Left lobe of liver (tissue), 2 donors: Measurements from ENCODE around the gene WDR33. TPM values are rescaled to one million over a fixed set of nuclear protein-coding genes. Genes with fewer than 3 reads are reported as not detected.

ENCODE experiments used
- ATAC-seq: fragments of 200-7000 bp; cut with Tn5 transposase; one replicate; pipeline ENCODE4 v1.9.1; 2020; ENCODE audit warnings: mild to moderate bottlenecking, moderate library complexity
- DNase-seq: peaks from one replicate; pipeline ENCODE4 v3.0.0-alpha.2; 2020; ENCODE audit warnings: low spot score
- total RNA-seq: library from RNA; stranded (reverse); gene quantifications from one replicate; pipeline ENCODE4 v1.2.1, GENCODE V29; 2021
- donor health status: DM: no; HTN: no; CAD: no; lungs with moderate emphysema.
- donor health status: DM: no; HTN: yes; CAD: no.

Gene WDR33
- total RNA-seq, 1 donor from 2014 or later: 28.8 TPM

DNA sequence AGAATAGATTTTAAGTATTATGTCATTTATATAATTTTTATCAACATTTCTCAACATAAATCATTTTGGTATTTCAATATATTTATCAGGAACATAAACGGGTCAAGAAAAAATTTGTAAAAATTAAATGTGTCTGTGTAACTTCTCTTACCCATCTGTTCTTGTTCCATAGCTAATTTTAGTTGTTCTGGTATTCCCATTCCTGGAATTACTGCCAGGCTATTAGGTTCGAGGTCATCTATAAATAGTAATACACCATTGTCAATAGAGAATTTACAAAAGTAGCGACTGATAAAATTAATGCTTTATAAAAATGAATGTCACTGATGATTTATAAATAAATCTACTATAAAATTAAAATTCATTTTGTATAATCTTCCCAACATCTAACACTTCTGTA is 88.2 kb downstream of the WDR33 start:
- ATAC-seq: no peak
- no peak for DNase-seq

DNA sequence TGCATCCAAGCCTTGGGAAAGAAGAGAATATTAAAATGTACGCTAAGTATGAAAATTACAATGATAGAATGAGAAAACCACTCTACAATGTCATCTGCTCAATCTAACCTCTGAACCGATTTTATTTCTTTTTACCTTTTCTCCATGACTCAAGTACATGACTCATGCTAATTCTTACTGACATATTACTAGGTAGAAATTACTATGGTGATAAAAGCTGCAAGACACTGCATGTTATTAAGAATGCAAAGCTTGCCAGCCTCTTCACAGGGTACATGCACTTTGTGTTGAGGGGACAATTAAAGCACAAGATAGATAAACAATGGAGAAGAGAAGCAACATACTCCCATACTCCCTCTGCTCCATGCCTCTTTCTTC is 89.0 kb downstream of the WDR33 start:
- DNase-seq: no peak
- ATAC-seq: no peak

DNA sequence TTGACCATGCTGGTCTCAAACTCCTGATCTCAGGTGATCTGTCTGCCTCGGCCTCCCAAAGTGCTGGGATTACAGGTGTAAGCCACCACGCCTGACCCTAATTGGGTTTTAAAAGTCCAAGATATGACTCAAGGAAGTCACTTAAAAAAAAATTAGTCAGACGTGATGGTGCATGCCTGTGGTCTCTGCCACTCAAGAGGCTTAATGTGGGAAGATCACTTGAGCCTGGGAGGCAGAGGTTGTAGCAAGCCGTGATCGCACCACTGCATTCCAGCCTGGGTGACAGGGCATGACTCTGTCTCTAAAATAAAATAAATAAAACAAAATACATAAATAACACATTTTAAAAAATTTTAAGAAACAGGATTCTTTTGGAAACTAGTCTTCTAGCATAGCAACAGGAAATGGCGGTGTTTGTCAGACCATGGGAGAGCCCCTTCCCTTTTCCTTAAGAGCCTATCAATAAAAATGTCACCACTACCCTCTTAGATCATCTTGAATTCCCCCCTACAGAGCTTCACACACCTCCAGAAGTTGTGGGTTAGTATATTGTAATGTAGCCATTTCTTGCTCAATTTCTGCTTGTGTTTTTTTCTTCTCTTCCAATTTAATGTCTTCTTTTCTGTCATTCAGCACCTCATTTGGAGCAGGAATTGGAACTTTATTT is 89.5 kb downstream of the WDR33 start:
- ATAC-seq: no peak

DNA sequence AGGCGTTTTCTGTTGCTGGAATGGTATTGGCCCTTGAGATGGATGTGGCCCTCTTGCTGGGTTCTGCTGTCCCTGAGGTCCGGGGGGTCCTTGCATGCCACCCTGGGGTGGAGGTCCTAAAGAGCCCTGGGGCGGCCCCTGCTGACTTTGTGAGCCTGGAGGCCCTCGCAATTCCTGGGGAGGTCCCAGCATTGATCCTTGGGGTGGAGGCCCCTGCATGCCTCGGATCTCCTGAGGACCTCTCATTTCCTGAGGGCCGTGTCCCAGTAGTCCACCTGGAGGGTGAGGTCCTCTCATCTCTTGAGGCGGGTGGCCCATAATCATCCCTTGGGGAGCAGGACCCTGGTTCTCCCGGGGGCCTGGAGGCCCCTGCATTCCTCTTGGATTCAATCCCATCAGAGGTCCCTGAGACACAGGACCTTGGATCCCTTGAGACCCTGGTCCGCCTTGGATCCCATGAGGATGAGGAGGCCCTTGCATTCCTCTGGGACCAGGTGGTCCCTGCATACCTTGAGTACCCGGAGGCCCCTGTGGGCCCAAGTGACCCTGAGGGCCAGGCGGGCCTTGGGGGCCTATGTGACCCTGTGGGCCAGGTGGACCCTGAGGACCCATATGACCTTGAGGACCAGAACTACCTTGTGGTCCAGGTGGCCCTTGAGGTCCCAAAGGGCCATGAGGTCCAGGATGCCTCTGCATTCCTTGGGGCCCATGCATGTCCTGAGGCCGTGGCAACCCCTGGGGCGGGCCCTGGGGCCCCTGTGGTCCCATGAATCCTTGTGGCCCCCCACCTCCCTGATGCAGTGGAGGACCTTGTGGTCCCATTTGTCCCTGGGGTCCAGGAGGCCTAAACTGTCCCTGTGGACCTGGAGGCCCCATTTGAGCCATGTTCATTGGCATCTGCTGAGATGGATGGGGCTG is 91.4 kb downstream of the WDR33 start:
- ATAC-seq: no peak
- DNase-seq: no peak

More for the DNA sequence above, 89.5 kb downstream of the WDR33 start:
- DNase-seq: no peak

DNA sequence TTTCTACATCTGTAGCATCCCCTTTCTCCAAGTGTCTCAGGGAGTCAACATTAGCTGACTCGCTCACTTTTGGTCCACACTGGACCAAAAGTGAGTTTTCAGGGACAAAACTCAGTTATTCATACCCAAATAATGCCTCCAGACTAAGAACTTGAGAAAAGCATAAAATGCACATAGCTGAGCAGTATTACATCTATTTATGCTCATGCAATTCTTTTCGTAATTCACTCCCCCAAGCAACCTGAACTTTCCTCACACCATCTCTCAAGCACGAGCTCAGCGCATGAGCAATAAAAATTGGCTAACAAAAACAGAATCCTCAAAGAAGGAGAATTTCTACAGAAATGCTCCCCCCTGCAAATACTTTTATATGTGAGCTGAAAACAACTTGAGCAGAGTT is 92.7 kb downstream of the WDR33 start:
- no peak for DNase-seq
- ATAC-seq: no peak

DNA sequence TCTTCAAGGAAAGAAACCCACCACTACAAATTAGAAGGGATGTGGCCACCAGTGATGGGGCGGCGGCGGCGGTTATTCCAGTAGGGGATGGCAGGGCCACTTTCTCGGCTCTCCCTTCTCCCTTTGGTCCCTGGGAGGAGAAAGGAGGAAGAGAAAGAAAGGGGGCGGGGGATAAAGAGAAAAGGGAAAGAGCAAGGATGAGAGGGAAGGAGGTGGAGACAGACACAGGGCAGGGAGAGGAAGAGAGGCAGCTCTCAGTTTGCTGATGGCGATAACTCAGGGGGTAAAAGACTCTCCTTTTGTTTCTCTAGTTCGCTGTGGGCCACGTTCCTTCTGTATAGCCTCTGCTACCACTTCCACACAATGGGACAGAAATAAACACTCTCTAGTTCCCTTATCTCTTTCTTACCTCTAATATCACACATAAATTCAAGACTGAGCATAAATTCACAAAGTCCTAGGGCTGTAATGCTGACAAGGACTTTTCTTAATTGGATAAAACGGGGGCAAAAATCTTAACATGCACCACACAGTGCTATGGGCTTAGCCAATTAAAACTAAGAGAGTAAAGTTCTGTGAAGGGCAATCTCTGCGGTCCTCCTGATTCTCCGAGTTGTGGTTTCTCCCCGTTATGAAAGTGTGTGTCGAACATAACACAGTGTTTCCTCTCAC is 95.1 kb downstream of the WDR33 start:
- no peak for ATAC-seq

DNA sequence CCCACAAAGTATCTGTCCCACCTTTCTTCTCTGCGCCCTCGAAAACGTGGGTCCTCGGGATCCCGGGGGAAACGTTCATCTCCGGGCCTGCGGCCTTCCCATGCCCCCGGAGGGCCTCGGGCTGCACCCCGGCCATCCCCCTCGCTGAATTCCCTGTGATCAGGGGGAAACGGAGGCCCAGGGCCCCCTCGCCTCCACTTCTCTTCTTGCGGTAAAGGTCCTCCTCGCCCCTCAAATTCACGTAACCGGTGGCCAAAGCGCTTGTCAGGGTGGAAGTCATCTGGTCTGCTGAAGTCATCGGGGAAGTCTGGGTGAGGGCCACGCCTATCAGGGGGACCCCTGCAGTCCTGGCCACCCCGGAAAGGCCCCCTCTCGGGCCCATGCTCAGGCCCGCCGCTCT is 97.4 kb downstream of the WDR33 start:
- DNase-seq (no peak), ATAC-seq (no peak)

More for the DNA sequence above, 95.1 kb downstream of the WDR33 start:
- no peak for DNase-seq

DNA sequence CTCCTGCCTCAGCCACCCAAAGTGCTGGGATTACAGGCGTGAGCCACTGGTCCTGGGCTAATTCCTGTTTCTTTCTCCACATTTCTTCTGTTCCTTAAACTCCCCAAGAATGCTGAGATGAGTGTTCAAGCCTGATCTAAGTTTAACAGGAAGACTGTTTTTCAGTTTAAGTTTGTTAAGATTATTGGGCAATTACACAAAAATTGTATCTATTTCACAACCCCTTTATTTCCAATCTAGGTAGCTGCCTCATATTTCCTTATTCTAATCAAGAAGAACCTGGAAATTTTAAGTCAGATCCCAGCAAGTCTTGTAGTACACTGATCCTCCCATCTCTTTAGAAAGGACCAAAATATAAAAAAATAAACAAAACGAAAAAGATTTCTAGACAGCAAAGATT is 98.0 kb downstream of the WDR33 start:
- ATAC-seq (no peak), DNase-seq (no peak)

DNA sequence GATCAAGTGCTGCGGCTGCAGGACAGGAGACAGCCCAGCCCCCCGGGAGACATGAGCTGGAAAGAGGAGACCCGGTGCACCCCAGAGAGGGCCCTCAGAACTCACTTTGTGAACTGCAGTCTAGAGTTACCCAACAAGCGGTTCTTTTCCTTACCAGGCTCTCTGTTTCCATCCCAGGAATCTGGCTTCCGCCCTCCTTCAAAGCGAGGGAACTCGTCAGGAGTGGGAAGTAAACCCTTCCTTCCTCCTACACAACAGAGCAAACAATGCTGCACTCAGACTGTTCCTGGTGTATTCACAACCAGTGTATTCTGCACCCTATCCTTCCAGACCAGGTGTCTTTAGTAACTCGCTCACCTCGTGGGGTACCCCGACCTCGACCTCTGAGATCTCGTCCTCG is 101.6 kb downstream of the WDR33 start:
- no peak for ATAC-seq
- no peak for DNase-seq

DNA sequence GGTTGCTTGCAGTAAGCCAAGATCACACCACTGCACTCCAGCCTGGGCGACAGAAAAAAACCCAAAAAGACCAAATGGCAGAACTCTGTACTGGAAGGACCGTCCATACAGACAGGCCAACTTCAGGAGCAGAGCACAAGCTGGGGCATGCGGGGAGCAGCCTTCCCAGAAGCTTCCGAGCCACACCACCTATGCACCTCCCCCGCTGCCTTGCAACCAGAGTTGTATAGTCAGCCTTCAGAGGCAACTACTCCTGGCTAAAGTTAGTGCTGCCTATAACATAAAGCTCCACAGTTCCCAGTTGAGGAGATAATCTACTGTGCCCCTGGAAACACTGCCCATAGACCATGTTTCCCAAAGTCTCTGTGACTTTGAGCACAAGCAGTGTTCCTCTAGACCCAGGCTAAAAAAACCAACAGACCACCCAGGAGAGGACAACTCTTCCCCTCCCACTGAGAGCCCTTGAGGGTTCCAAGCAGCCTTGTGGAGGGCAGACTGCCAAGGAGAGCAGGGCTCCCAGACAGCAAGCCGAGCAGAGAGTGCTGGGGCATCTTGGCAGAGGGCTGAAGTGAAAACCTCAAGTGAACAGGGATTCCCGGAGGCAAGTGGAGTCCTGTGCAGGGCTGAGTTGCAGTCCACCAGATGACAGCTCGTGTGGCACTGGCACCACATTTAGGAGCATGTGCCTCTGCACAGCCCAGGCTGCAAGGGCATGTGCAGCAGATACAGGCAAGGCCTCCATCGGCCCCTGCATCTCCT is 102.9 kb downstream of the WDR33 start:
- no peak for ATAC-seq

DNA sequence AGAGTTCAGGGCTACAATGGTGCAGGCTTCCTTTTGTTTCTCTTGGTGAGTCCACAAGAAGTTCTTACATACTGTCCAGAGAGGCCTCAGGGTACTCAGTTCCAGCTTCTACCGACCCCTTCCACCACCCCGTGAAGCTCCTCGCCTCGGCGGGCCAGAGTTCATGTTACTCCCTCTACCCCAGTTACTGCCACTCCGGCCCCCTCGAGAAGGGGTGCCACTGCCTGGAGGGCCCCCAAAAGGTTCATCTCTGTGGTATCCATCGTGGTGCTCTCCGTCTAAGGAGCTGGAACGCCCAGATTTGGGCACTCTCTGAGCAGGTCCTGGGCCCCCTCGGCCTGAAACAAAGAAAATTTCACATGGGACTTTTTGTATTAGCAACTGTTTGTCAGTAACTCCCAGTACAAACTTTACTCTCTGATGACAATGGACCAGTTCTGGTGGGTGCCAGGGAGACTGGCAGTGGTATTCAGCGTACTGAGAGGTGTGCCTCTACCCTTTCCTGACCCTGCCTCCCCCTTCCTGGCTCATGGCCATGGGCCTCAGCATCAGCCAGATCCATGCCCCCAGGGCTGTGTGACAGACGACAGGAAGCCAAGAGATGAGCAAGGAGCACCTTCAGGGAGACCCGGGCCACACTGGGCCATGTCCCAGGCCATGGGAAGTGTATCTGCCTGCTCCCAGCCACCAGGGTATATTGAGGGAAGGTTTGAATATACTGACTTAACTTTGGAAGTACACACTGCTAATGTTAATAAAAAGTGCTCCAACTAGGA is 104.6 kb downstream of the WDR33 start:
- no peak for DNase-seq
- ATAC-seq: no peak

More for the DNA sequence above, 102.9 kb downstream of the WDR33 start:
- DNase-seq: no peak

DNA sequence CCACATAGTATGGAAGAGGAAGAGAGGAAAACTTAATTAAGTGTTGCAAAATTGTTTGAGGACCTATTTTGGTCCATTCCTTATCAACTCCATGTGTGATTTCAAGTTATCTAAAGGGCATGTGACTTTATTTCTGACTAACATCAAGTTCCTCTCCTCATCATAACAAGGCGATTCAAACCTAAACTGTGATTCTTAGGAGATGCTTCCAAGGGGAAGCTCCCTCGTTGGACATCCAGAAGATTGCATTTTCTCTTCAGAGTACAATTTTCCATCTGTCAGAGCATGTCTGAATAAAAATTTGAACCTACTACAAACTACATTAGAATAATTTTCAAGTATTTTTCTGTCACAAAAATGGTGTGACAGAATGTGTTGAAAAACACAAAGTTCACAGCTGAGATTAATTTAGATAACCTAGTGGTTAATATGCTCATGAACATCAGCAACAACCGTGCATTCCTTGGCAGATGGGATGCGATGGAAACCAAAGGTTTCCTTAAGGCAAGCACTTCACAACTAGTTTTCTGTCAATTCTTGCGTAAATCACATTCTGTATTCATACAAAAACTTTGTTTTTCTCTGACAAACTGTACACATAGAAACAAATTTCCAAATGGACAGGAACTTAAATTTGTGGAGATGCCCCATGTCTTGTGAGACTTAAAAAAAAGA is 105.4 kb downstream of the WDR33 start:
- DNase-seq: no peak
- no peak for ATAC-seq

DNA sequence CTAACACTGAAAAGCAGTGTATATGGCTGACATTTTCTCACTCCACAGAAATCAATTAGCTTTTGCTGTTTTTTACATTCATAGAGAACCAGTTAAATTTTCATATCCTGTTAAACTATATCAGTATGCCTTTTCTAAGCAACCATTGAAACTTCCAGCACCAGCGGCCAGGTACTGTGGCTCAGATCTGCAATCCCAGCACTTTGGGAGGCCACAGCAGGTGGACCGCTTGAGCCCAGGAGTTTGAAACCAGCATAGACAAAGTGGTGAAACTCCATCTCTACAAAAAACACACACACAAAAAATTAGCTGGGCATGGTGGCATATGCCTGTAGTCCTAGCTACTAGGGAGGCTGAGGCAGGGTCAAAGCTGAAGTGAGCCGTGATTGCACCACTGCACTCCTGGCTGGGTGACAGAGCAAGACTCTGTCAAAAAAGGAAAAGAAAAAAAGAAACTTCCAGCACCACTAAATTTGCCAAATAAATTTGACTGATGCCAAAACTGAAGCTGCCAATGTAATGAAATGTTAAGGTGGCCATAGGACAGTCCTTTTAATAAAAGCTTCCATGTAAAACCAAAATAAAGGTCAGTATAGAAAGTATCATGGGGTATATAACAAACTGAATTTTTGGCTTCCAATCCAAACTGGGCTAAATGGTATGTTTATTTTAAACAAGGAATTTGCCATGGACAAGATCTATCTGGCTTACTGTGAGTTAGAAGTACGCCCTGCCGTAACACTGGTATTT is 106.2 kb downstream of the WDR33 start:
- peak; percentile 84 for DNase-seq
- ATAC-seq: peak; percentile 36

DNA sequence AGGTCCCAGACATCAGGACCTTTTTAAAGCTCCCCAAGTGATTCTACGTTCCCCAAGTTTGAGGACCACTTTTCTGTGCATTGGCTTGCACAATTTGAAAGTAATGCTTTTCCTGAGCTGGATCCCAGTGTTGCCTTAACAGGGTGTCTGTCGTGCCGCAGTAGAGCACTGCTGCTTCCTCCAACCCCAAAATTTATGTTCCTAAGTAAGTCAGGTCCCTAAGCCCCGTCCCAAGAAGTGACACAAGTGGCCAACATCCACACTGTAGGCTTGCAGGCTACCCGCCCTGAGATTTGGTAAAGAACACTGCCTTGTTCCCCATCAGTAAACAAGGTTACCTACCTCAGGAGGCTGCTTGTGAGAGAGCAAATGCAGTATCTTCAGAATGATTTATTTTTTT is 107.7 kb downstream of the WDR33 start:
- no peak for ATAC-seq

DNA sequence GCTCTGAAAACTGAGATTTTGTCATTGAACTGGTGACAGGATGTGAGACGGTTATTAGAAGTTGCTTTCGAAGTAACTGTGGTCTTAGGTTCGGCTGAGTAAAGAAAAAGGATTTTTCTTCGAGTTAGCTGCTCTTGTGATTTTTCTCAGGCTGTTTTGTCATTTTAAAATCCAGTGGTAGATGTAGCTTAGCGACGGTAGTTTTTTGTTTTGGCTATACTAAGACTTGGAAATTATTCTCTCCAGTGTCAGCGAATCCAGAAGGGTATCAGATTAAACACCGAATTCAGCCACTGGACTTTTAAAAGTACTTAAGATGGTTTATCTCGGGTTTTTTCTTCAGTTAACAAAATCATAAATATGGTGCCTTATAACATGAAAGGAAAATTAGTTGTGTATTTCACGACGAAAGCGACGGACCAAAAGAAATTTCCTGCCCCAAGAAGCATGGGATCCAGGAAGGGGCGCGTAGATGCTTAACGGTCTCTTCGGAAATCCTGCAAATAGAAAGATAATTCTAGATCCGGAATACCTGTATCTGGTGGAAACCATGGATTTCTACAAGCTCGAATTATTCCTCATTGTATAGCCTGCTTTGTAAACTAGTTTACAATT is 108.5 kb downstream of the WDR33 start:
- no peak for DNase-seq
- ATAC-seq: no peak

More for the DNA sequence above, 107.7 kb downstream of the WDR33 start:
- DNase-seq: no peak

DNA sequence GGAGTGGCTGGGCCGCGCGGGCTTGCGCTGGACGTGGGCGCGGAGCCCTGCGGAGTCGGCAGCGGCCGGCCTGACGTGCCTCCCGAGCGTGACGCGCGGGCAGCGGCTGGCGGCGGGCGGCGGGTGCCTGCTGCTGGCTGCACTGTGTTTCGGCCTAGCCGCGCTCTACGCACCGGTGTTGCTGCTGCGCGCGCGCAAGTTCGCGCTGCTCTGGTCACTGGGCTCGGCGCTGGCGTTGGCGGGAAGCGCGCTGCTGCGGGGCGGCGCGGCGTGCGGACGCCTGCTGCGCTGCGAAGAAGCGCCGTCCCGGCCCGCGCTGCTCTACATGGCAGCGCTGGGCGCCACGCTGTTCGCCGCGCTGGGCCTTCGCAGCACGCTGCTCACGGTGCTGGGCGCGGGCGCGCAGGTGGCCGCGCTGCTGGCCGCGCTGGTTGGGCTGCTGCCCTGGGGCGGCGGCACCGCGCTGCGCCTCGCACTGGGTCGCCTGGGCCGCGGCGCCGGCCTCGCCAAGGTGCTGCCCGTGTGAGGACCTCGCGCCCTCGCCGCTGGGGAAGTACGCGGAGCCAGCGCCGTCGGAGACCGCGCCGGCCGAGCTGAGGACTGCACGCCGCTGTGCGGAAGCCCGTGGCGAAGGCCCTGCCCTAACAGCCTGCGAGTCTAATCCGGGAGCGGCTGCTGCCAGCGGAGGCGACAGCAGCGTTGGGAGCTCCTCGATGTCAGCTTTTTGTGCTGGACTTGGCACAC is 109.1 kb downstream of the WDR33 start:
- DNase-seq (peak; percentile 83), ATAC-seq (peak; percentile 61)

DNA sequence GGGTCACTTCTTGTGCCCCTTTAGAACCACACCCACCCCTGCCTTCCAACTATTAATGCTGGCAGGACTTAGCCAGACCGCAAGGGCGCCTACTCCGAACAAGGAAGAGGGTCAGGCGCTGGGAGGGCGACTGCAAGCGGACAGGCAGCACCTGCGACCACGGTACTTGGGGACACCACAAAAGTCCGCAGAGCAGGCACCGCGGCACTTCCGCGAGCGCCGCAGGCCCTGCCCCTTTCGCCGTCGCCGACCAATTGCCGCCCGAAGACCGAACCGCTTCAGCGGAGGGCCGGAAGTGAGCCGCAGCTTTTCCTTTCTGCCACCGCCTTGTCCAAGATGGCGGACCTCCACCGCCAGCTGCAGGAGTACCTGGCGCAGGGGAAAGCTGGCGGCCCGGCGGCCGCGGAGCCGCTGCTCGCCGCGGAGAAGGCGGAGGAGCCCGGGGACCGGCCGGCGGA is 109.7 kb downstream of the WDR33 start, which contains the start of gene SFT2D3:
Gene SFT2D3, plus strand, starts transcription at position 305 of the 458 bp plus-strand sequence. Its CDS starts 32 bp downstream, at position 337.
- DNase-seq (peak; percentile 95), ATAC-seq (peak; percentile 80)
